ENCODE results near the gene KAT8.

The KAT8 gene

GRCh38 chr16:31071861-31072260 is 45.6 kb upstream of the KAT8 start:
- peak overlapping the region; percentile 93 for H3K4me3 ChIP-seq (ENCODE audit: low read depth, low read length)
- ChIA-PET CTCF (interaction anchor here (0.6 to 2.8 kb wide), 3 partner anchors 22 to 86 kb away, joined by 3 to 12 read pairs (median 3); partner anchors contain the start of gene HSD3B7), POLR2A (interaction anchor here (3.9 kb wide), 1 partner anchor 46 kb away, joined by 52 read pairs; the partner anchor contains the start of gene KAT8)
- TF ChIP-seq PRDM2 (tag by site-specific recombination; IDR thresholded peaks at IDR 0.05; ENCODE audit: borderline replicate concordance): no peak
- TF ChIP-seq ZNF544 (tag by site-specific recombination; IDR thresholded peaks at IDR 0.05): no peak
- TF ChIP-seq PRDM1 (tag by site-specific recombination; IDR thresholded peaks at IDR 0.05): no peak
- 0 out of 2 replicates have a peak, but pooled peaks have one; percentile 9 for TF ChIP-seq TSHZ1 (tag by site-specific recombination; IDR thresholded peaks at IDR 0.05; ENCODE audit: borderline replicate concordance)
- TF ChIP-seq ZNF501 (tag by site-specific recombination; IDR thresholded peaks at IDR 0.05): no peak
- peak; percentile 36 for TF ChIP-seq PRDM10 (tag by site-specific recombination; IDR thresholded peaks at IDR 0.05)
- TF ChIP-seq ZNF76 (tag by site-specific recombination; IDR thresholded peaks at IDR 0.05; ENCODE audit: borderline replicate concordance, low read depth): peak; percentile 28; the same call in 1 of the 2 replicates
- peak; percentile 83 for TF ChIP-seq ATF2 (tag by site-specific recombination; IDR thresholded peaks at IDR 0.05; ENCODE audit: low read depth)
- TF ChIP-seq SCRT1 (tag by site-specific recombination; IDR thresholded peaks at IDR 0.05; ENCODE audit: borderline replicate concordance): no peak
- peak; percentile 91 for TF ChIP-seq ZBTB21 (tag by site-specific recombination; IDR thresholded peaks at IDR 0.05)
- peak; percentile 53; the same call in 1 of the 2 replicates for TF ChIP-seq ZNF394 (tag by site-specific recombination; IDR thresholded peaks at IDR 0.05; ENCODE audit: borderline replicate concordance)
- TF ChIP-seq ZBTB20 (tag by site-specific recombination; IDR thresholded peaks at IDR 0.05): no peak
- TF ChIP-seq ZNF366 (tag by site-specific recombination; conservative IDR thresholded peaks at IDR 0.05): peak; percentile 43
- peak; percentile 68; the same call in 1 of the 2 replicates for TF ChIP-seq KLF17 (tag by site-specific recombination; IDR thresholded peaks at IDR 0.05)
- 0 out of 2 replicates have a peak, but pooled peaks have one; percentile 25 for TF ChIP-seq ZXDB (tag by site-specific recombination; IDR thresholded peaks at IDR 0.05)
- peak; percentile 67; the same call in 1 of the 2 replicates for TF ChIP-seq INSM2 (tag by site-specific recombination; IDR thresholded peaks at IDR 0.05)
- TF ChIP-seq KLF7 (tag by site-specific recombination; IDR thresholded peaks at IDR 0.05; ENCODE audit: borderline replicate concordance): no peak
- no peak for TF ChIP-seq ZNF777 (tag by site-specific recombination; IDR thresholded peaks at IDR 0.05; ENCODE audit: borderline replicate concordance)
- TF ChIP-seq SP7 (tag by site-specific recombination; IDR thresholded peaks at IDR 0.05): peak; percentile 33

More at GRCh38 chr16:31071861-31072260, 45.6 kb upstream of the KAT8 start:
- Histone ChIP-seq H3K36me3 (ENCODE audit: control insufficient read depth in 2 of 2, insufficient read depth in 1 of 2, low read length in 2 of 2) (peaks cover 0 to 13% of the 10 kb centered on the region in 2 experiments; a peak in 1 of 3 replicates), H3K4me1 (ENCODE audit: control insufficient read depth, insufficient read depth, low read length) (no peaks in the 10 kb centered on the region), H3K27ac (ENCODE audit: extremely low read depth, low read depth, low read length) (peak overlapping the region; percentile 83; the same call in 1 of the 2 replicates), H3K9me3 (ENCODE audit: control insufficient read depth, insufficient read depth, low read depth, low read length) (no peaks in the 10 kb centered on the region)

All from HEK293 (cell line).